GM10248 (cell line): ENCODE data around the gene THBS1.

Source experiments
- CTCF ChIA-PET: fragments of 300-600 bp; sonication (Branson Sonifier 250); formaldehyde crosslinking; extraction: SDS; loops from one replicate; lab custom pipeline; 2021; ENCODE audit warnings: antibody characterized with exemption; lab: Yijun Ruan, JAX
- POLR2A ChIA-PET: fragments of 350-650 bp; sonication (Branson Sonifier 250); formaldehyde crosslinking; extraction: SDS; loops from one replicate; lab custom pipeline; 2020; ENCODE audit warnings: antibody characterized with exemption; lab: Yijun Ruan, JAX
- DNase-seq: peaks from one replicate; pipeline ENCODE4 v3.0.0; 2012; ENCODE audit errors: extremely low spot score
- TF ChIP-seq, protein P1 (sequence below): IDR thresholded peaks from 2 replicates; pipeline ENCODE4 v1.5.1; 2012; ENCODE audit warnings: mild to moderate bottlenecking, low read depth; ENCODE audit errors: extremely low read depth, missing control alignments, control extremely low read depth

THBS1 gene

DNA sequence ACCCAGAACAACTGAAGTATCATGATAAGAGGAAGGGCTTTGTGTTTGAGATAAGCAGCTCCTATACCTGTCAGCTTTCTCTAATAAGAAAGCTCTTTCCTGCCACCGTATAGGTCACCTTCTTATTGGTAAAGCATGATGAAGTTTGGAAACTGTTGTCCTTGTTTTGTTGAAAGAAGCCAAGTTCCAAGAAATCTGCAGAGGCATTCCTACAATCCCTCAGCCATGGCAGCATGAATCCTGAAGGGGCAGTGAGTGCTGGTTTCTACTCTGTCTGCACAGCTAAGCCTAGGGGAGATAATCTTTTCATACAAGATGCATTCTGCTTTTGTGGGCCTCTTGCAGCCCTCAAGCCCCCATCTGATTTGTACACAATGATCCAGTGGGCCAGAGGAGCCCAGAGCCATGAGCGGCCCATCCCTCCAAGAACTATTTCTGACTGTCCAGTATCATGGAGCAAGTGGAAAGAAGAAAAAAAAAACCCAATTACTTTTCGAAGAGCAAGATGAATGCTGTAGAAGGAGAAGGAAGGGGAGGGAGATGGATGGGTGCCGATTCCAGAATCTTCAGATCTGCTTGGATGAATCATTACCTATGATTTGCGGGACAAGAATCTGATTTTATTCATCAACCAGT is 1.9 kb upstream of the THBS1 start:
- TF ChIP-seq, protein P1, sequence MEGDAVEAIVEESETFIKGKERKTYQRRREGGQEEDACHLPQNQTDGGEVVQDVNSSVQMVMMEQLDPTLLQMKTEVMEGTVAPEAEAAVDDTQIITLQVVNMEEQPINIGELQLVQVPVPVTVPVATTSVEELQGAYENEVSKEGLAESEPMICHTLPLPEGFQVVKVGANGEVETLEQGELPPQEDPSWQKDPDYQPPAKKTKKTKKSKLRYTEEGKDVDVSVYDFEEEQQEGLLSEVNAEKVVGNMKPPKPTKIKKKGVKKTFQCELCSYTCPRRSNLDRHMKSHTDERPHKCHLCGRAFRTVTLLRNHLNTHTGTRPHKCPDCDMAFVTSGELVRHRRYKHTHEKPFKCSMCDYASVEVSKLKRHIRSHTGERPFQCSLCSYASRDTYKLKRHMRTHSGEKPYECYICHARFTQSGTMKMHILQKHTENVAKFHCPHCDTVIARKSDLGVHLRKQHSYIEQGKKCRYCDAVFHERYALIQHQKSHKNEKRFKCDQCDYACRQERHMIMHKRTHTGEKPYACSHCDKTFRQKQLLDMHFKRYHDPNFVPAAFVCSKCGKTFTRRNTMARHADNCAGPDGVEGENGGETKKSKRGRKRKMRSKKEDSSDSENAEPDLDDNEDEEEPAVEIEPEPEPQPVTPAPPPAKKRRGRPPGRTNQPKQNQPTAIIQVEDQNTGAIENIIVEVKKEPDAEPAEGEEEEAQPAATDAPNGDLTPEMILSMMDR: no peak
- no peak for DNase-seq
- ChIA-PET CTCF (interaction anchor here (0.8 to 3.6 kb wide), 14 partner anchors 9 to 1138 kb away, joined by 3 to 17 read pairs (median 3); no protein-coding TSS in a partner anchor), POLR2A (no interaction called here)

DNA sequence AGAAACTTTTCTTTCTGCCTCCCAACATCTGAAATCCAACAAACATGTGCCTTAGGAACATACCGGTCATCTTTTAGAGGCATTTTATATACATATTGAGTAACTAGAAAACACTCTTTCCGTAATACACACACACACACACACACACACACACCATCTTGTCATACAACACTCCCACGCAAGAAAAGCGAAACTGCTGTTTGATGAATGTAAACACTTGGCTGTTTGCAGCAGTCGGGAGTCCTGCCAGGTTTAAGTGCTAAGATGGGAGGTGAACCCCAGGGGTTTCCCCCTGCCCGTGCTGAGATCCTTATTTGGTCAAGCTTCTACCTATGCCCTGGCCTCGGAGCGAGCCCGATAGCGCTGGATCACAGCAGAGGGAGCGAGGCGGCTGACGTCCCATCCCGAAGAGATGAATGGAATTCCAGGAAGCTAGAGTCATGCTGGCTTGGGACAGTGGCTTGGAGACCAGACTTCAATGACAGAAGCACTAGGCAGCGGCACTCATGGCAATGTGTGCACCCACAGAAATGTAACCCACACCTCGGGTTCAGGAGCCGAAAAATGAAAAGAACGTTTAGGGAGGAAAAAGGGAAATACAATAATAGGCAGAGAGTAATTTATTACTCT is 1.3 kb upstream of the THBS1 start:
- DNase-seq: no peak
- ChIA-PET POLR2A (no interaction called here), CTCF (interaction anchor here (0.7 to 3.6 kb wide), 35 partner anchors 10 to 1139 kb away, joined by 3 to 17 read pairs (median 4); no protein-coding TSS in a partner anchor)
- TF ChIP-seq, protein P1: no peak

DNA sequence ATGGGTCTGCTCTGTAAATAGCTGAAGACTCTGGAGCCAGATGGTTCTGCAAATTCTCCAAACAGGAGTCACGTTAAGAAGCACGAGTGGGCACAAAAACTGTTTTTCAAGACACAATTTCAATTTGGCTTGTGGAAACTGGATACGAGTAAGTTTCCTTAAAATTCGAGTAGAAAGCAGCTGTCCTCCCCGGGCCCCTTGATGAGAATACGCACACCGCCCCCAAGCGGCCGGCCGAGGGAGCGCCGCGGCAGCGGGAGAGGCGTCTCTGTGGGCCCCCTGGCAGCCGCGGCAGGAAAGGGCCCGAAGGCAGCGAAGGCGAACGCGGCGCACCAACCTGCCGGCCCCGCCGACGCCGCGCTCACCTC is 778 bp upstream of the THBS1 start:
- POLR2A ChIA-PET: no interaction called here
- CTCF ChIA-PET: interaction anchor here (0.7 to 3.6 kb wide), 34 partner anchors 10 to 1139 kb away, joined by 3 to 17 read pairs (median 4); no protein-coding TSS in a partner anchor
- TF ChIP-seq, protein P1: peak; percentile 96
- peak; percentile 87 for DNase-seq

DNA sequence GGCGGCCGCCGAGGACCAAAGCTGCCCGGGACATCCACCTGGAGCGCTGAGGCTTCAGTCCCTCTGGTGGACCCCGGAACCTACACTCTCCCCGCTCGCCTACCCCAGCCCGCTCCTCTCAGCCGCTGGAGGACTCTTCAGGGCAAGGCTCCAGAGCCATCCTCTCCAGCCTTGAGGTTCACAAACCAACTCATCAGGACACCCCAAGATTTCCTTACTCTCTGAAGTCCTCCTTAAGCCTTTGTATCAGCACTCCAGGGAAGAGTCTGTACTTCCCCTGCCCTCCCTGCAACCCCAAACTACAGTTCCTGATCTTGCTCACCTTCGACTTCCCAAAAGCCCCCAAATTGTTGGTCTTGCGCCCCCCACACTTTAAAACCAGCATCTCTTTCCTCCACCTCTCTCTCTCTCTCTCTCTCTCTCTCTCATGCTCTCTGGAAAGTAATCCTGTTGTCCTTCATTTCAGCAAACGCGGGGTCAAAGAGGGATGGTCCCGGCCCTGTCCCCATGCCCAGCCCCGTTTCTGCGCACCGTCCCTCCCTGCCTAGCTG is 438 bp downstream of the THBS1 start:
- ChIA-PET POLR2A (no interaction called here), CTCF (interaction anchor here (0.7 to 3.6 kb wide), 15 partner anchors 11 to 1141 kb away, joined by 3 to 17 read pairs (median 5); no protein-coding TSS in a partner anchor)
- TF ChIP-seq, protein P1: no peak
- DNase-seq: no peak

DNA sequence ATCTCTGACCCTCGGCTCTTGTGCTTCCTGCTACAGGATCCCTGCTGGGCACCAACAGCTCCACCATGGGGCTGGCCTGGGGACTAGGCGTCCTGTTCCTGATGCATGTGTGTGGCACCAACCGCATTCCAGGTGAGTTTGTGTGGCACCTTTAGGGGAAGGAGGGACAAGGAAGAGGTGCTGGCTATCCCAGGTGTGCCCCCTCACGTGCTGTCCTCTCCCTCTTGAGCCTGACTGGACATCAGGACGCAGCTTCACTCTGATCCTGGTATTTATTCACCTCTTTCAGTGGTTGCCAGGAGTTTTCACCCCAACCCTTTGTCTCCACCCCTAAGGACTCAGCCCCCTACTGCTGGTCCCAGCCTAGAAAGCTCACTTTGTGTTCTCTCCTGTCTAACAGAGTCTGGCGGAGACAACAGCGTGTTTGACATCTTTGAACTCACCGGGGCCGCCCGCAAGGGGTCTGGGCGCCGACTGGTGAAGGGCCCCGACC is 960 bp downstream of the THBS1 start:
- TF ChIP-seq, protein P1: no peak
- DNase-seq: no peak
- CTCF ChIA-PET: interaction anchor here (1.5 to 3.6 kb wide), 6 partner anchors 12 to 765 kb away, joined by 3 to 17 read pairs (median 6); no protein-coding TSS in a partner anchor
- POLR2A ChIA-PET: no interaction called here

DNA sequence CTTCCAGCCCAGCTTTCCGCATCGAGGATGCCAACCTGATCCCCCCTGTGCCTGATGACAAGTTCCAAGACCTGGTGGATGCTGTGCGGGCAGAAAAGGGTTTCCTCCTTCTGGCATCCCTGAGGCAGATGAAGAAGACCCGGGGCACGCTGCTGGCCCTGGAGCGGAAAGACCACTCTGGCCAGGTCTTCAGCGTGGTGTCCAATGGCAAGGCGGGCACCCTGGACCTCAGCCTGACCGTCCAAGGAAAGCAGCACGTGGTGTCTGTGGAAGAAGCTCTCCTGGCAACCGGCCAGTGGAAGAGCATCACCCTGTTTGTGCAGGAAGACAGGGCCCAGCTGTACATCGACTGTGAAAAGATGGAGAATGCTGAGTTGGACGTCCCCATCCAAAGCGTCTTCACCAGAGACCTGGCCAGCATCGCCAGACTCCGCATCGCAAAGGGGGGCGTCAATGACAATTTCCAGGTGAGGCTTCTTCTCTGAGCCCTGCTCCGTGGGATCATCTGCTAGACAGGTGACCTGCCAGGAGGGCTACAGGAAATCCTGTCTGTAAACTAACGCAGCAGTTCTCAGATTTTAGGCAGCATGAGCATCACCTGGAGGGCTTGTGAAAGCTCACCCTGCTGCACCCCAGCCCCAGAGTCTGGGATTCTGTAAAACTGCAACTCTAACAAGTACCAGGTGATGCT is 1.6 kb downstream of the THBS1 start:
- ChIA-PET POLR2A (no interaction called here), CTCF (interaction anchor here (0.9 to 3.6 kb wide), 7 partner anchors 11 to 455 kb away, joined by 3 to 21 read pairs (median 5); no protein-coding TSS in a partner anchor)
- TF ChIP-seq, protein P1: no peak
- no peak for DNase-seq
